Measurements from ENCODE around the gene WASHC2A.
"Not testable (repeated sequence)": the region's sequence is repeated elsewhere in the genome, so short reads cannot be mapped to it uniquely, and the experiment has no call there.

The WASHC2A gene

DNA sequence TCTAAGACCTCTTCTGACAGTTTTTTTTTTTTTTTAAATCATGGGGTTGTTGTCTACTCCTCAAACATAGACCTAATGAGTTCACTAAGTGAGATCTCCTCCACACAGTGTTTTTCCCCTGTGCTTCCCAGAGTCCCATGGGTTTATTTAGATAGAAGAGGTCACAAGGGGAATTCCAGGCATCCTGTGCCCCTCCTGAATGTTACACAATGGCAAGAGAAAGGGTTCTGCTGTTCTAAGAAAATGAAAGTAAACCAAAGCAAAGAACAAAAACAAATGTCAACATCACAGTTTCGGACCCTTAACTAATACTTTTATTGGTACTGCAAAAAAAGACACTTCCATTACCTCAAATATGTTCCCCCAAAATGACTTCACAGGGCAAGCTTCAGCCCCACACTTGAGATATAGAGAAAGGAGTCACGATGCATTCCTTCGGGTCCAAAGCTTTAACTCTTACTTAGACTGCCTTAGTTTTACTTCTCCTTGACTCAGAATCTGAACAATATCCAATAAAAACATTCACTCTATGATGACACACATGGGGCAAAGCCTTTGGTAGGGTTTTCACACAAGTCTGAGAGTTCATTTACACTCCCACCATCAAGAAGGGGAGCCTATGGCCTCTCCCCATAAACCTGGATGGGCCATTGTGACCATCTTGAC, 15.6 kb upstream of the WASHC2A start:
- CTCF ChIA-PET, result interaction anchor here (0.6 kb wide), 1 partner anchor 244 kb away, joined by 4 read pairs; no protein-coding TSS in a partner anchor
- H3K36me3 ChIP-seq (ENCODE audit: control insufficient read depth in 2 of 2, insufficient read depth in 1 of 2, low read length in 2 of 2); H3K27ac ChIP-seq (ENCODE audit: extremely low read depth, low read depth, low read length); H3K4me1 ChIP-seq (ENCODE audit: control insufficient read depth, insufficient read depth, low read length); H3K9me3 ChIP-seq (ENCODE audit: control insufficient read depth, insufficient read depth, low read depth, low read length); POLR2A ChIA-PET; H3K4me3 ChIP-seq (ENCODE audit: low read depth, low read length): not testable (repeated sequence)

DNA sequence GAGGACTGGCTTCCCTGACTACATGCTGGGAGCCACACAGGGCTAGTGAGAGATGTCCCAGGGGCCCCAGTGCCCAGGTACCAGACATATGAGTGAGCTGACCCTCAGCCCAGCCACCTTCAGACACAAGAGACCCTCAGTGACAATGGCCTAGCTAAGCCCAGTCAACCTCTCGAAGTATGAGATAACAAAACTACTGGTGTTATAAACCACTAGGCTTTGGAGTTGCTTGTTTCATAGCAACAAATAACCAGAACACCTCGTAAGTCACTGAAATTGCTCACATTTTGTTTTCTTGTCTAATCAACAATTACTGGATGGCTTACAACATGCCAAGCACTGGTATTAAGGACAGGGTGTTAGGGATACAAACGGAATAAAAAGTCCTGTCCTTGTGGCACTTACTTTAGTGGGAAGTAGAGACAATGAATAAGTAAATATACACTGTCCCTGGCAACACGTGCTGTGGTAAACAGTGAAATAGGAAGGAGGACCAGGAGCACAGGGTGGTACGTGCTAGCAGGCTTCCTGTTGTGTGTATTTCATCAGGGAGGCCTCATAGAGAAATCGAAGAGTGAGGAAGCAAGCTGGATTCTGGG, 14.9 kb upstream of the WASHC2A start:
- H3K4me3 ChIP-seq (ENCODE audit: low read depth, low read length); POLR2A ChIA-PET: not testable (repeated sequence)

DNA sequence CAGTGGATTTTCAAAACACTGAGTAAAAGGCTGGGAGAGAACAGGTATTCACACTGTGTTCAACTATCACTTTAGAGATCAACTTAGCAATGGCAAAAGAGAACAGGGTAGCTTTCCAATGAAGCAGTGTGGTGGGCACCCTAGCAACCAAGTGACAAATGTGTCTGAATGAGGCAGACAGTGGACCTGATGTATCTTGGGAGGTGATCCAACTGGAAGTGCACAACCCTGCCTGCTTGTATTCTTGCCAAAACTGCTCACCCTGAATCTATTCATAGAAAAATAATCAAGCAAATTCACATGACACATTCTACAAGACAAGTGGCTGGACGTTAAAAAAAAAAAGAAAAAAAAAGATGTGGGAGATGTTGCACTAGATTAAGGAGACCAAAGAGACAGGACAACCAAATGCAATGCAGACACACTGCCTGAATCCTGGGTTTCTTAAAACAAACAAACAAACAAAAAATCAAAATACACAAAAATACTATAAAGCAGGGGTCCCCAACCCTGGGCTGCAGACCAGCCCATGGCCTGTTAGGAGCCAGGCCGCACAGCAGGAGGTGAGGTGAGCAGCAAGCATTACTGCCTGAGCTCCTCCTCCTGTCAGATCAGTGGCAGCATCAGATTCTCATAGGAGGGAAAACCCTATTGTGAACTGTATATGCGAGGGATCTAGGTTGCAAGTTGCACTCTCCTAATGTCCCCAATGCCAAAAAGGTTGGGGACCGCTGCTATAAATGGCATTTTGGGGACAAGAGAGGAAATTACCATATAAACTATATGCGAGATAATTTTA, 12.1 kb upstream of the WASHC2A start:
- H3K9me3 ChIP-seq (ENCODE audit: control insufficient read depth, insufficient read depth, low read depth, low read length), result not testable (repeated sequence)

More for the DNA sequence above, 14.9 kb upstream of the WASHC2A start:
- CTCF ChIA-PET; H3K27ac ChIP-seq (ENCODE audit: extremely low read depth, low read depth, low read length); H3K9me3 ChIP-seq (ENCODE audit: control insufficient read depth, insufficient read depth, low read depth, low read length); H3K36me3 ChIP-seq (ENCODE audit: control insufficient read depth in 2 of 2, insufficient read depth in 1 of 2, low read length in 2 of 2); H3K4me1 ChIP-seq (ENCODE audit: control insufficient read depth, insufficient read depth, low read length): not testable (repeated sequence)

DNA sequence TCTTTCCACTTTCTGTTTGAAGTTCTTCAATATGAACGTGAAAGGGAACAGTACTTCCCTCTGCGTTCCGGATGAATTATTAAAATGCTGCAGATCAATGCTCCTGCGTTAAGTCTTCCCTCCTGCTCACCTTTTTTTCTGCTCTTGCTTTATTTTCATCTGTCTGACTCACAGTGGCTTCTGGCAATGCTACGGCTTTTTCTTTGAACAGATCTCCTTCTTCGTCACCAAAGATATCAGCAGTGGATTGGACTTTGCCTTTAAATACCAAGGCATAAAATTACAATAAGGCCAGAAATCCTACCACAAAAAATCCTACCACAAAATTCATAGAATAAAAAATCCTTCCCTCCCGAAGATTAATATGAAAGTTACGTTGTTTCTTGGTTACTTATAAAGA, 11.1 kb upstream of the WASHC2A start:
- POLR2A ChIA-PET; H3K9me3 ChIP-seq (ENCODE audit: control insufficient read depth, insufficient read depth, low read depth, low read length); H3K4me1 ChIP-seq (ENCODE audit: control insufficient read depth, insufficient read depth, low read length); H3K27ac ChIP-seq (ENCODE audit: extremely low read depth, low read depth, low read length); CTCF ChIA-PET; H3K4me3 ChIP-seq (ENCODE audit: low read depth, low read length); H3K36me3 ChIP-seq (ENCODE audit: control insufficient read depth in 2 of 2, insufficient read depth in 1 of 2, low read length in 2 of 2): not testable (repeated sequence)

More for the DNA sequence above, 12.1 kb upstream of the WASHC2A start:
- H3K36me3 ChIP-seq (ENCODE audit: control insufficient read depth in 2 of 2, insufficient read depth in 1 of 2, low read length in 2 of 2); CTCF ChIA-PET; H3K4me1 ChIP-seq (ENCODE audit: control insufficient read depth, insufficient read depth, low read length); H3K27ac ChIP-seq (ENCODE audit: extremely low read depth, low read depth, low read length); H3K4me3 ChIP-seq (ENCODE audit: low read depth, low read length); POLR2A ChIA-PET: not testable (repeated sequence)

DNA sequence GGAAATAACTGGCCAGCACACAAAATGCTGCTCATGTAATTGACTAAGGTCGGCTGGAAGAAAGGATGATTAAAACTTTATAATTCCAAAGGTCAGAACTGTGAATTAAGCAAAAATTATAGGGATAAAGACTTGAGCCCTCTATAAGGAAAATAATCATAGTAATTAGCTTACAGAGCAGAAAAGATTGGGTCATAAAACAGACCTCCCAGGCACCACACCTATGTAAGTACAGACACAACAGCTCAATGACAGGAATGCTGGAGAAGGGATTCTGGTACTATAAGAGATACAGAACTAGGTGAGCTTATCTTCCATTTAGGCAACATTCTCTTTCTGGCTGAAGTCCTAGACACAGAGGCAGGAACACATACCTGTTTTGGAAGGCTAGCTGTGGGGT, 9.0 kb upstream of the WASHC2A start:
- H3K27ac ChIP-seq (ENCODE audit: extremely low read depth, low read depth, low read length); H3K9me3 ChIP-seq (ENCODE audit: control insufficient read depth, insufficient read depth, low read depth, low read length); CTCF ChIA-PET; H3K4me3 ChIP-seq (ENCODE audit: low read depth, low read length); H3K4me1 ChIP-seq (ENCODE audit: control insufficient read depth, insufficient read depth, low read length); POLR2A ChIA-PET; H3K36me3 ChIP-seq (ENCODE audit: control insufficient read depth in 2 of 2, insufficient read depth in 1 of 2, low read length in 2 of 2): not testable (repeated sequence)

DNA sequence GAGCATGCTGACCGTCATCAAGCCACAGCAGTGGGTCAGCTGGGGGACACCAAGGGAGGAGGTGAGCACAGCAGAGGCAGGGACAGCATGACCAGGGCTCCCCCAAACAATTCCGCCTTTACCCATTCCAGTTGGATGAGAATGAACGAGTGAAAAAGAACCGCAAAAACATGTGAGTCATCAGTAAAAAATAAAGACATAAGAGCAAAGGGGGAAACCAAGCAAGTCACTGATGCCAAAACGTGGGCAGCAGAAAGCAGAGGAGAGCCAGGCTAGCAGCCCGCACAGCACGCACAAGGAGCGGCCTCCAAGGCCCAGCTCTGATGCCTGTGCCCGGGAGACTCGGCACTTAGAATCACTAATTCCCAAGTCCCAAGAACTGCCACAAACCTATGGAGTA, 7.8 kb upstream of the WASHC2A start:
- CTCF ChIA-PET; H3K27ac ChIP-seq (ENCODE audit: extremely low read depth, low read depth, low read length); H3K9me3 ChIP-seq (ENCODE audit: control insufficient read depth, insufficient read depth, low read depth, low read length); H3K36me3 ChIP-seq (ENCODE audit: control insufficient read depth in 2 of 2, insufficient read depth in 1 of 2, low read length in 2 of 2); H3K4me1 ChIP-seq (ENCODE audit: control insufficient read depth, insufficient read depth, low read length); POLR2A ChIA-PET; H3K4me3 ChIP-seq (ENCODE audit: low read depth, low read length): not testable (repeated sequence)

DNA sequence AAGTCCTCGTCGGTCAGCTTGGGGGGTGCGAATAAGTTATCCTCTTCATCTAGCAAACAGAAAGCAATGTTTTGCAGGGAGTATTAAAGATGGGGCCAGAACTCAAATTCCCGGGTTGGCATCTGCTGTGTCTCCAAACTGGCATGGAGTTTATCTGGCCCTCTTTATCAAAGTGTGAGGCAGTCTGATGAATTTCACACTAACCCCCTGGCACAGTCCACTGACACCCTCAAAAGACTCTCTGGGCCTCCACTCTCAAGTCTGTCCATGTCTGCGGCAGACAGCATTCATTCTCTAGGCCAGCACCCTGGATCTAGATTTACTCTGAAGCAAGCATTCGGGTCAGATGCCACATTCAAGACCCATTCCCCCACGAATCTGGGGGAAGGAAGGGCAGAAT, 6.2 kb upstream of the WASHC2A start:
- H3K4me1 ChIP-seq (ENCODE audit: control insufficient read depth, insufficient read depth, low read length); POLR2A ChIA-PET; H3K27ac ChIP-seq (ENCODE audit: extremely low read depth, low read depth, low read length); H3K36me3 ChIP-seq (ENCODE audit: control insufficient read depth in 2 of 2, insufficient read depth in 1 of 2, low read length in 2 of 2); H3K4me3 ChIP-seq (ENCODE audit: low read depth, low read length); H3K9me3 ChIP-seq (ENCODE audit: control insufficient read depth, insufficient read depth, low read depth, low read length); CTCF ChIA-PET: not testable (repeated sequence)

DNA sequence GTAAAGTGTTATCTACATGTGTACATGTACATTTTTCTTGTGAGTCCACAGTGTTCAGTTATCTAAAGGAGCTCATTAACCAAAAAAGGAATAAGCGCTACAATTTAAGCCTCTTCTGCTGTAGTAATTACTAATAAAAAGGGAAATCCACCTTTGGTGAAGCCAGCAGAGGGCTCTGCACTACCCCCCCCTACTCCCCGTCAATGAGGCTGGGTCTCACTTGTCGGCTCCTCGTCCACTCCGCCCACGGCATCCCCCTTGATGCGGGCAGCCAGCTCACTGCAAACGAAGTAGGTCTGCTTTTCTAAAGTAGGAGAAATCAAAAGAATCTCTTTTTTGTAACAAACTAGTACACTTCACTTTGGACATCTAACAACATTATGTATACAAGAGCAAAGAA, 4.7 kb upstream of the WASHC2A start:
- no peak overlapping the region for H3K27ac ChIP-seq (ENCODE audit: extremely low read depth, low read depth, low read length)
- no peaks in the 10 kb centered on the region for H3K9me3 ChIP-seq (ENCODE audit: control insufficient read depth, insufficient read depth, low read depth, low read length)
- H3K4me3 ChIP-seq (ENCODE audit: low read depth, low read length), result no peak overlapping the region
- ChIA-PET CTCF (no interaction called here), POLR2A (no interaction called here)
- H3K4me1 ChIP-seq (ENCODE audit: control insufficient read depth, insufficient read depth, low read length), result no peaks in the 10 kb centered on the region
- no peaks in the 10 kb centered on the region for H3K36me3 ChIP-seq (ENCODE audit: control insufficient read depth in 2 of 2, insufficient read depth in 1 of 2, low read length in 2 of 2)
- TF ChIP-seq, protein P1, sequence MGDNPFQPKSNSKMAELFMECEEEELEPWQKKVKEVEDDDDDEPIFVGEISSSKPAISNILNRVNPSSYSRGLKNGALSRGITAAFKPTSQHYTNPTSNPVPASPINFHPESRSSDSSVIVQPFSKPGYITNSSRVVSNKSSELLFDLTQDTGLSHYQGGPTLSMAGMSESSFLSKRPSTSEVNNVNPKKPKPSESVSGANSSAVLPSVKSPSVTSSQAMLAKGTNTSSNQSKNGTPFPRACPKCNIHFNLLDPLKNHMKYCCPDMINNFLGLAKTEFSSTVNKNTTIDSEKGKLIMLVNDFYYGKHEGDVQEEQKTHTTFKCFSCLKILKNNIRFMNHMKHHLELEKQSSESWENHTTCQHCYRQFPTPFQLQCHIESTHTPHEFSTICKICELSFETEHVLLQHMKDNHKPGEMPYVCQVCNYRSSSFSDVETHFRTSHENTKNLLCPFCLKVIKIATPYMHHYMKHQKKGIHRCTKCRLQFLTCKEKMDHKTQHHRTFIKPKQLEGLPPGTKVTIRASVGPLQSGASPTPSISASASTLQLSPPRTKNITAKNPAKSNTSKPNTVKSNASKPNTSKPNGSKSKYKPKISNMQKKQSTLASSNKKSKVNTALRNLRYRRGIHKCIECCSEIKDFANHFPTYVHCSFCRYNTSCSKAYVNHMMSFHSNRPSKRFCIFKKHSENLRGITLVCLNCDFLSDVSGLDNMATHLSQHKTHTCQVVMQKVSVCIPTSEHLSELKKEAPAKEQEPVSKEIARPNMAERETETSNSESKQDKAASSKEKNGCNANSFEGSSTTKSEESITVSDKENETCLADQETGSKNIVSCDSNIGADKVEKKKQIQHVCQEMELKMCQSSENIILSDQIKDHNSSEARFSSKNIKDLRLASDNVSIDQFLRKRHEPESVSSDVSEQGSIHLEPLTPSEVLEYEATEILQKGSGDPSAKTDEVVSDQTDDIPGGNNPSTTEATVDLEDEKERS (tag by site-specific recombination; IDR thresholded peaks at IDR 0.05), result no peak
- TF ChIP-seq ZNF549 (tag by site-specific recombination; IDR thresholded peaks at IDR 0.05) (no peak), ZNF521 (tag by site-specific recombination; IDR thresholded peaks at IDR 0.05) (no peak), BCL11B (tag by site-specific recombination; IDR thresholded peaks at IDR 0.05; ENCODE audit: low read depth) (no peak), ZNF530 (tag by site-specific recombination; IDR thresholded peaks at IDR 0.05; ENCODE audit: low read depth) (no peak)

DNA sequence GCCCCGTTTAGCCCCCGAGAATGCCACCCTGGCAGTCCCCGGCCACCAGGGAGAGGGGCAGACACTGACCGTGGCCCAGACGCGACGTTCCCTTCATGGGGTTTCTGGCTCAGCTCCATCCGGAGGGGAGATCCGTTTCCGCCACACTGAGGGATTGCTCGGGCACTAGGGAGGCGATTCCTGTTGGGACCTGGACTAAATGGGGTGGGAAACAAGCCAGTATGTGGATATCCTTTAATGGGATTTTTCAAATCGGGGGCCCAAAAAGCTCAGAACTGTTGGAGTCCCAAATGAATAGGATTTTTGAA, 552 bp downstream of the WASHC2A start:
- H3K9me3 ChIP-seq (ENCODE audit: control insufficient read depth, insufficient read depth, low read depth, low read length); POLR2A ChIA-PET; H3K36me3 ChIP-seq (ENCODE audit: control insufficient read depth in 2 of 2, insufficient read depth in 1 of 2, low read length in 2 of 2); H3K27ac ChIP-seq (ENCODE audit: extremely low read depth, low read depth, low read length); H3K4me1 ChIP-seq (ENCODE audit: control insufficient read depth, insufficient read depth, low read length); CTCF ChIA-PET: not testable (repeated sequence)
- peak overlapping the region; percentile 42 for H3K4me3 ChIP-seq (ENCODE audit: low read depth, low read length)
